Prostate gland (tissue), 2 donors: ENCODE data around the gene TMEM151A. TPM values are rescaled to one million over a fixed set of nuclear protein-coding genes. Genes with fewer than 3 reads are reported as not detected.

ENCODE experiments used
- DNase-seq: peaks from one replicate; pipeline ENCODE4 v3.0.0-alpha.2; 2019; ENCODE audit warnings: low spot score
- H3K27ac ChIP-seq, 2 donors: fragments of 200-600 bp; sonication (generic); 2 replicates each; pipeline ENCODE4 v1.5.1; 2017 to 2019
- H3K27me3 ChIP-seq: fragments of 200-600 bp; sonication (generic); replicated peaks from 2 replicates; pipeline ENCODE4 v1.5.1; 2019; ENCODE audit not compliant: insufficient read depth
- H3K36me3 ChIP-seq, 2 donors: fragments of 200-600 bp; sonication (generic); 1 replicate in 1 of 2; 2 replicates in 1 of 2; pipeline versions ENCODE4 v1.5.1 to v1.8.1; 2017 to 2019
- H3K4me1 ChIP-seq: fragments of 200-600 bp; sonication (generic); replicated peaks from 2 replicates; pipeline ENCODE4 v1.5.1; 2019
- H3K4me3 ChIP-seq, 2 donors: fragments of 200-600 bp; sonication (generic); 2 replicates each; pipeline ENCODE4 v1.5.1; 2017 to 2019
- H3K9me3 ChIP-seq: fragments of 200-600 bp; sonication (generic); 2 replicates; pipeline ENCODE4 v1.5.1; 2017
- CTCF ChIP-seq, 4 experiments: fragments of 200-600 bp in 2 of 4; fragments of 450-650 bp in 2 of 4; sonication (generic) in 2 of 4; IDR thresholded peaks; 1 replicate in 3 of 4; 2 replicates in 1 of 4; pipeline ENCODE4 v1.5.1; 2016 to 2019; ENCODE audit warnings: antibody characterized with exemption in 4 of 4, mild to moderate bottlenecking in 2 of 4, moderate library complexity in 2 of 4
- POLR2A ChIP-seq: fragments of 450-650 bp; IDR thresholded peaks from one replicate; pipeline ENCODE4 v1.6.1; 2016; ENCODE audit warnings: antibody characterized with exemption, mild to moderate bottlenecking
- POLR2AphosphoS5 ChIP-seq: sonication (generic); formaldehyde crosslinking; IDR thresholded peaks from one replicate; pipeline ENCODE4 v1.6.1; 2017; ENCODE audit warnings: antibody characterized with exemption
- WGBS: methylation state at CpG from one replicate; pipeline ENCODE4 v1.1.5; 2018; 5-methylcytosine and 5-hydroxymethylcytosine counted together
- intact Hi-C: fragments of 100-400 bp; cut with DNase I; formaldehyde crosslinking; loops from one replicate; pipeline ENCODE4 v1.14.2; 2022
- total RNA-seq, 2 donors: library from RNA; depleted of rRNA; stranded (reverse); fragments of >200 nt; gene quantifications; one replicate each; pipeline ENCODE4 v1.1.0, GENCODE V29; 2016

Gene TMEM151A
- total RNA-seq, 2 donors from 2014 or later, result 0.17 to 0.50 TPM

GRCh38 chr11:66326261-66327111, 34.8 kb downstream of the TMEM151A start:
- Histone ChIP-seq H3K4me3 (no peak overlapping the region), H3K36me3 (no peaks in the 10 kb centered on the region), H3K27me3 (no peaks in the 10 kb centered on the region), H3K9me3 (no peaks in the 10 kb centered on the region), H3K4me1 (no peaks in the 10 kb centered on the region), H3K27ac (peak overlapping the region in 1 of 2 donors; percentile 38)
- DNase-seq, result no peak
- TF ChIP-seq CTCF (IDR thresholded peaks at IDR 0.05), result no peak
- TF ChIP-seq POLR2A, result no peak
- TF ChIP-seq POLR2AphosphoS5, result no peak
- intact Hi-C loops, result no loop called here
- WGBS, result 43% methylated on average over 18 of the region's 21 CpGs

DNA sequence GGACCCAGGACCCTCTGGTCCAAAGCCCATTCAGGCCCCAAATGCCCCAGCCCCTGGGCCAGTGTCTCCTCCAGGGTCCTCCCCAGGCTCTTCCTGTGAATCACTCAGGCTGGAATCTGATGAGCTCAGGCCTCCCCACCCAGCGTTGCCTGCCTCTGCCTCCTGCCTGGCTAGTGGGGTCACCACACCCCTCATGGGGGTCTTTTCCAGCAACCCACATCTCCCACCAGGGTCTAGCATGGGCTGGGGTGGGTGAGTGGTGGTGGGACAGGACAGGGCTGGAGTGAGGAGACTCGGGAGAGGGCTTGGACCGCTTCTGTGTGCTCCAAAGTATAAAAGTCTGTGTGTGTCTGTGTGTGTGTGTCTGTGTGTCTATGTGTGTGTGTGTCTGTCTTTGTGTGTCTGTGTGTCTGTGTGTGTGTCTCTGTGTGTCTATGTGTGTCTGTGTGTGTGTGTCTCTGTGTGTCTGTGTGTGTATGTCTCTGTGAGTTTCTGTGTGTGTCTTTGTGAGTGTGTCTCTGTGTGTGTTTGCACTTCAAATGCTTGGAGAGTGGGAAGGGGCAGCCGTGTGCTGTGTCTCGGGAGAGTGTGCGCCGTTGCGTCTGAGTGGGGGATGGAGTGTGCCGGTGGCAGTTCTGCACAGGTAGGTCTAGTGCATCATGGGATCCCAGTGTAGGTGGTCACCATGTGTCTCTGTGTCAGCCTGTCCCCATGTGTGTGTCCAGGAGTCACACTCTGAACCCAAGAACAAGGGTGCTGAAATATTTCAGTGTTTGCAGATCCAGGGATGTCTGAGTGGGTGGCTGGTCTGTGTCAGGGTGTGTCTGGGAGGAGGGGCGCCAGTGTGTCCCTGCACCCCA, 35.7 kb downstream of the TMEM151A start:
- DNase-seq, result no peak
- WGBS, result 89% methylated on average over 10 of the region's 10 CpGs
- H3K9me3 ChIP-seq, result no peaks in the 10 kb centered on the region

DNA sequence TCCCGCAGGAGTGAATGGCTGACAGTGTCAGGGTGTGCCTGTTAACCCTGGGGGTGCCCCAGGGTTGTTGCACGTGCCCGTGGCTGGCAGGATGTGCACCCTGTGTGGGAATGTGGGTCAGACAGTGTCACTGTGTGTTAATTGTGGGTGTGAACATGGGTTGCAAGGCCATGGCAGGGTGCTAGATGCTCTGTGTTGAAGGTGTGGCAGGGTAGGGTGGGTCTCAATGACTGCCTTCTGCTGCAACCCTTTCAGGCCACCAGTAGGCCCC, 36.3 kb downstream of the TMEM151A start:
- Histone ChIP-seq H3K27ac (no peak overlapping the region), H3K4me3 (no peak overlapping the region), H3K36me3 (no peaks in the 10 kb centered on the region), H3K4me1 (no peaks in the 10 kb centered on the region), H3K27me3 (no peaks in the 10 kb centered on the region), H3K9me3 (no peaks in the 10 kb centered on the region)
- intact Hi-C loops, result loop anchor here (2.0 kb wide), 1 partner anchor 15 kb away; no protein-coding TSS in a partner anchor
- no peak for TF ChIP-seq CTCF (IDR thresholded peaks at IDR 0.05)
- TF ChIP-seq POLR2AphosphoS5, result no peak
- TF ChIP-seq POLR2A, result no peak
- 90% methylated on average over 3 of the region's 3 CpGs for WGBS
- no peak for DNase-seq

More for the DNA sequence above, 35.7 kb downstream of the TMEM151A start:
- Histone ChIP-seq H3K27me3 (no peaks in the 10 kb centered on the region), H3K4me1 (no peaks in the 10 kb centered on the region), H3K36me3 (no peaks in the 10 kb centered on the region), H3K27ac (peak overlapping the region in 1 of 2 donors; percentile 38), H3K4me3 (no peak overlapping the region)
- intact Hi-C loops, result loop anchor here (2.0 kb wide), 1 partner anchor 15 kb away; no protein-coding TSS in a partner anchor
- no peak for TF ChIP-seq POLR2AphosphoS5
- TF ChIP-seq POLR2A, result no peak
- TF ChIP-seq CTCF (IDR thresholded peaks at IDR 0.05), result no peak

- TF ChIP-seq CTCF (IDR thresholded peaks at IDR 0.05), result peak; percentile 89 to 97 (median 95)
- TF ChIP-seq POLR2A, result no peak
- TF ChIP-seq POLR2AphosphoS5, result peak; percentile 79
- Histone ChIP-seq H3K27ac (no peak overlapping the region), H3K9me3 (no peaks in the 10 kb centered on the region), H3K4me3 (no peak overlapping the region), H3K36me3 (no peaks in the 10 kb centered on the region), H3K27me3 (no peaks in the 10 kb centered on the region), H3K4me1 (no peaks in the 10 kb centered on the region)
- 15% methylated on average over 18 of the region's 19 CpGs for WGBS
- intact Hi-C loops, result loop anchor here (2.0 kb wide), 1 partner anchor 16 kb away; no protein-coding TSS in a partner anchor
- DNase-seq, result peak; percentile 57
Measured at GRCh38 chr11:66328302-66329144, 36.8 kb downstream of the TMEM151A start.
